A673 (cell line): ENCODE results near the gene ANTXRL. TPM values are rescaled to one million over a fixed set of nuclear protein-coding genes. Genes with fewer than 3 reads are reported as not detected.

Experiments used
- BruUV-seq: library from RNA; stranded (reverse); fragments of 400-500 nt; replicated peaks from 2 replicates; lab custom pipeline; 2021; lab: Mats Ljungman, UMichigan
- CTCF ChIA-PET: fragments of 300-600 bp; sonication (Branson Sonifier 250); formaldehyde crosslinking; loops from one replicate; lab custom pipeline; 2022; ENCODE audit warnings: antibody characterized with exemption; lab: Charles Lee
- POLR2A ChIA-PET: fragments of 300-600 bp; sonication (Branson Sonifier 250); formaldehyde crosslinking; loops from one replicate; lab custom pipeline; 2022; ENCODE audit warnings: antibody characterized with exemption; ENCODE audit not compliant: low non-redundant PET; lab: Charles Lee
- DNase-seq: peaks from one replicate; pipeline ENCODE4 v3.0.0-alpha.2; 2015; ENCODE audit warnings: low spot score
- H3K27ac ChIP-seq: fragments of 200-600 bp; sonication (generic); 2 replicates; pipeline ENCODE4 v1.5.1; 2016; ENCODE audit warnings: mixed run types, low read depth, mild to moderate bottlenecking, mixed read lengths, antibody characterized with exemption, low read length; ENCODE audit not compliant: poor library complexity, severe bottlenecking
- H3K27me3 ChIP-seq: fragments of 200-600 bp; sonication (generic); replicated peaks from 2 replicates; pipeline ENCODE4 v1.6.1; 2017; ENCODE audit warnings: mixed run types, low read depth, mild to moderate bottlenecking, mixed read lengths, antibody characterized with exemption, low read length; ENCODE audit not compliant: insufficient read depth, poor library complexity
- H3K36me3 ChIP-seq: fragments of 200-600 bp; sonication (generic); 2 replicates; pipeline ENCODE4 v1.6.1; 2016; ENCODE audit warnings: mixed run types, mild to moderate bottlenecking, mixed read lengths, antibody characterized with exemption, low read length; ENCODE audit not compliant: insufficient read depth, poor library complexity, severe bottlenecking
- H3K4me1 ChIP-seq: fragments of 200-600 bp; sonication (generic); 2 replicates; pipeline ENCODE4 v1.6.1; 2017; ENCODE audit warnings: mixed run types, mild to moderate bottlenecking, mixed read lengths, antibody characterized with exemption, low read length; ENCODE audit not compliant: insufficient read depth, poor library complexity, severe bottlenecking
- H3K4me3 ChIP-seq: fragments of 200-600 bp; sonication (generic); 2 replicates; pipeline ENCODE4 v1.5.1; 2016; ENCODE audit warnings: low read depth, mixed run types, mild to moderate bottlenecking, mixed read lengths, low read length; ENCODE audit not compliant: poor library complexity, severe bottlenecking
- H3K9me3 ChIP-seq: fragments of 200-600 bp; sonication (generic); 2 replicates; pipeline ENCODE4 v1.6.1; 2016; ENCODE audit warnings: mixed run types, low read depth, mild to moderate bottlenecking, mixed read lengths, antibody characterized with exemption, low read length; ENCODE audit not compliant: poor library complexity, severe bottlenecking
- CTCF ChIP-seq: fragments of 300-800, 200-600 bp; sonication (generic); conservative IDR thresholded peaks from 2 replicates; pipeline ENCODE4 v1.5.1; 2017; ENCODE audit warnings: low read depth, mild to moderate bottlenecking, antibody characterized with exemption, low read length, moderate library complexity, mixed read lengths
- EZH2 ChIP-seq: fragments of 200-600 bp; sonication (generic); IDR thresholded peaks from 2 replicates; pipeline ENCODE4 v1.6.1; 2017; ENCODE audit warnings: borderline replicate concordance, low read depth, mild to moderate bottlenecking, mixed read lengths, antibody characterized with exemption, low read length; ENCODE audit not compliant: poor library complexity, severe bottlenecking
- intact Hi-C: fragments of 100-400 bp; cut with micrococcal nuclease; formaldehyde crosslinking; loops from one replicate; pipeline ENCODE4 v1.10.0; 2022; ENCODE audit not compliant: unreplicated experiment
- total RNA-seq: library from RNA; stranded (reverse); gene quantifications from 2 replicates; pipeline ENCODE4 v1.2.3, GENCODE V29; 2021

ANTXRL gene
- total RNA-seq, 1 experiment from 2014 or later: not detected

GRCh38 chr10:46288601-46289206 is 1.9 kb downstream of the ANTXRL start:
- BruUV-seq: no TSS peak
- intact Hi-C loops: no loop called here
- H3K36me3 ChIP-seq: no peaks in the 10 kb centered on the region
- H3K27me3 ChIP-seq: peaks cover 19% of the 10 kb centered on the region
- TF ChIP-seq EZH2: no peak
- no peak for TF ChIP-seq CTCF
- no peaks in the 10 kb centered on the region for H3K4me1 ChIP-seq
- DNase-seq: no peak
- no peak overlapping the region for H3K27ac ChIP-seq
- ChIA-PET POLR2A (no interaction called here), CTCF (no interaction called here)
- no peak overlapping the region for H3K4me3 ChIP-seq
- H3K9me3 ChIP-seq: no peaks in the 10 kb centered on the region

GRCh38 chr10:46289209-46289810 is 2.5 kb downstream of the ANTXRL start:
- Histone ChIP-seq H3K4me1 (no peaks in the 10 kb centered on the region), H3K9me3 (no peaks in the 10 kb centered on the region), H3K27ac (no peak overlapping the region), H3K4me3 (no peak overlapping the region), H3K36me3 (no peaks in the 10 kb centered on the region), H3K27me3 (peaks cover 13% of the 10 kb centered on the region)
- no peak for TF ChIP-seq EZH2
- no peak for TF ChIP-seq CTCF
- CTCF ChIA-PET: no interaction called here
- intact Hi-C loops: no loop called here
- BruUV-seq: no TSS peak
- DNase-seq: no peak
- POLR2A ChIA-PET: no interaction called here

- intact Hi-C loops: no loop called here
- no peak overlapping the region for H3K27ac ChIP-seq
- H3K4me3 ChIP-seq: no peak overlapping the region
- no peaks in the 10 kb centered on the region for H3K36me3 ChIP-seq
- DNase-seq: no peak
- ChIA-PET CTCF (no interaction called here), POLR2A (no interaction called here)
- no peaks in the 10 kb centered on the region for H3K9me3 ChIP-seq
- H3K4me1 ChIP-seq: no peaks in the 10 kb centered on the region
- H3K27me3 ChIP-seq: peaks cover 8% of the 10 kb centered on the region
- no TSS peak for BruUV-seq
- TF ChIP-seq EZH2 (no peak), CTCF (no peak)
Observed at GRCh38 chr10:46290101-46290886, 3.5 kb downstream of the ANTXRL start.
